ENCODE results near the gene KCNN3. TPM values are rescaled to one million over a fixed set of nuclear protein-coding genes. Genes with fewer than 3 reads are reported as not detected.

The KCNN3 gene
- total and polyA plus RNA-seq, 2 donors (not counting 1 experiment from before 2014, with no cell fraction given) = 0.17 to 0.82 TPM

DNA sequence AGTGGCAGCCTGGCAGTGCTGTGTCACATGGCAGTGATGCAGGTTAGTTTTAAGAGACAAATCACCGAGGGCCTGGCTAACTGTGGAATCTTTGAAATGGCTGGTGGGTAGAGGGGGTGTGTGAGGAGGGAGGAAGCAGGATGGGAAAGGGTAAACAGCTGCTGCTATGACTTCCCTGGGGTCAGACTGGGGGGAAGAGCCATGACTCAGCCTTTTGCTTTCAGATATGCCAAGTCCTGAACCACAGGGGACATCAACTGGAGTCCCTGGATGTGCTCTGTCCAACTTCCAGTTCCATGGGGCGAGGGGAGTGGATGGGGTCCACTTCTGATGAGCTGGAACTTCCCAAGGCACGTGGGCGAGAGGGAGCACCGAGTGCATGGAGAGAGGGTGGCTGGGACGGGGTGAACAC, 141.0 kb downstream of the KCNN3 start:
- no peak overlapping the region for H3K9ac ChIP-seq (ENCODE audit: low read length)
- no peaks in the 10 kb centered on the region for H3K79me2 ChIP-seq (ENCODE audit: control insufficient read depth, insufficient read depth, low read length)
- no peak for TF ChIP-seq EZH2 (IDR thresholded peaks at IDR 0.05; ENCODE audit: borderline replicate concordance, insufficient read depth, low read depth, low read length, poor library complexity, severe bottlenecking)
- TF ChIP-seq, protein P1, sequence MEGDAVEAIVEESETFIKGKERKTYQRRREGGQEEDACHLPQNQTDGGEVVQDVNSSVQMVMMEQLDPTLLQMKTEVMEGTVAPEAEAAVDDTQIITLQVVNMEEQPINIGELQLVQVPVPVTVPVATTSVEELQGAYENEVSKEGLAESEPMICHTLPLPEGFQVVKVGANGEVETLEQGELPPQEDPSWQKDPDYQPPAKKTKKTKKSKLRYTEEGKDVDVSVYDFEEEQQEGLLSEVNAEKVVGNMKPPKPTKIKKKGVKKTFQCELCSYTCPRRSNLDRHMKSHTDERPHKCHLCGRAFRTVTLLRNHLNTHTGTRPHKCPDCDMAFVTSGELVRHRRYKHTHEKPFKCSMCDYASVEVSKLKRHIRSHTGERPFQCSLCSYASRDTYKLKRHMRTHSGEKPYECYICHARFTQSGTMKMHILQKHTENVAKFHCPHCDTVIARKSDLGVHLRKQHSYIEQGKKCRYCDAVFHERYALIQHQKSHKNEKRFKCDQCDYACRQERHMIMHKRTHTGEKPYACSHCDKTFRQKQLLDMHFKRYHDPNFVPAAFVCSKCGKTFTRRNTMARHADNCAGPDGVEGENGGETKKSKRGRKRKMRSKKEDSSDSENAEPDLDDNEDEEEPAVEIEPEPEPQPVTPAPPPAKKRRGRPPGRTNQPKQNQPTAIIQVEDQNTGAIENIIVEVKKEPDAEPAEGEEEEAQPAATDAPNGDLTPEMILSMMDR (IDR thresholded peaks at IDR 0.05) = no peak
- ATAC-seq (ENCODE audit: low read depth) (no peak), DNase-seq (no peak)
- H3K4me3 Mint-ChIP-seq = no peak overlapping the region
- intact Hi-C loops (cut with micrococcal nuclease) = no loop called here
- peaks cover 0 to 15% (median 0%) of the 10 kb centered on the region in 4 experiments for H3K27me3 ChIP-seq (replicated peaks in 1 of 4; ENCODE audit: control extremely low read depth in 1 of 4, control insufficient read depth in 3 of 4, insufficient read depth in 4 of 4, low read length in 3 of 4)
- no peak overlapping the region for H3K27ac Mint-ChIP-seq
- no peak overlapping the region for H3K27ac ChIP-seq (ENCODE audit: low read length in 2 of 2)
- H3K4me1 Mint-ChIP-seq = no peaks in the 10 kb centered on the region
- no peaks in the 10 kb centered on the region for H4K20me1 ChIP-seq (ENCODE audit: control insufficient read depth, insufficient read depth, low read length, poor library complexity, severe bottlenecking)
- WGBS (ENCODE audit: insufficient coverage) = 53% methylated on average over 3 of the region's 6 CpGs
- H2AFZ ChIP-seq (ENCODE audit: insufficient read depth, low read depth, low read length, poor library complexity, severe bottlenecking) = no peak overlapping the region
- no peaks in the 10 kb centered on the region for H3K9me3 Mint-ChIP-seq (ENCODE audit: insufficient read depth)
- POLR2A ChIA-PET = no interaction called here
- H3K4me2 ChIP-seq (replicated peaks; ENCODE audit: low read depth, low read length, poor library complexity, severe bottlenecking) = no peak overlapping the region
- H3K4me3 ChIP-seq (ENCODE audit: control extremely low read depth in 1 of 5, extremely low read depth in 1 of 5, insufficient read depth in 1 of 5, low read depth in 2 of 5, low read length in 4 of 5) = no peak overlapping the region
- CTCF ChIA-PET = interaction anchor here (0.6 kb wide), 1 partner anchor 317 kb away, joined by 3 read pairs; no protein-coding TSS in a partner anchor
- H3K36me3 ChIP-seq (replicated peaks in 1 of 2; ENCODE audit: control extremely low read depth in 1 of 2, control insufficient read depth in 1 of 2, extremely low read depth in 1 of 2, insufficient read depth in 2 of 2, low read length in 1 of 2) = no peaks in the 10 kb centered on the region
- no peaks in the 10 kb centered on the region for H3K4me1 ChIP-seq (ENCODE audit: control insufficient read depth in 2 of 2, insufficient read depth in 2 of 2, low read length in 2 of 2)
- no peaks in the 10 kb centered on the region for H3K9me3 ChIP-seq (ENCODE audit: control extremely low read depth in 1 of 3, control insufficient read depth in 2 of 3, insufficient read depth in 1 of 3, low read length in 2 of 3)
- H3K27me3 Mint-ChIP-seq = peaks cover 22% of the 10 kb centered on the region

DNA sequence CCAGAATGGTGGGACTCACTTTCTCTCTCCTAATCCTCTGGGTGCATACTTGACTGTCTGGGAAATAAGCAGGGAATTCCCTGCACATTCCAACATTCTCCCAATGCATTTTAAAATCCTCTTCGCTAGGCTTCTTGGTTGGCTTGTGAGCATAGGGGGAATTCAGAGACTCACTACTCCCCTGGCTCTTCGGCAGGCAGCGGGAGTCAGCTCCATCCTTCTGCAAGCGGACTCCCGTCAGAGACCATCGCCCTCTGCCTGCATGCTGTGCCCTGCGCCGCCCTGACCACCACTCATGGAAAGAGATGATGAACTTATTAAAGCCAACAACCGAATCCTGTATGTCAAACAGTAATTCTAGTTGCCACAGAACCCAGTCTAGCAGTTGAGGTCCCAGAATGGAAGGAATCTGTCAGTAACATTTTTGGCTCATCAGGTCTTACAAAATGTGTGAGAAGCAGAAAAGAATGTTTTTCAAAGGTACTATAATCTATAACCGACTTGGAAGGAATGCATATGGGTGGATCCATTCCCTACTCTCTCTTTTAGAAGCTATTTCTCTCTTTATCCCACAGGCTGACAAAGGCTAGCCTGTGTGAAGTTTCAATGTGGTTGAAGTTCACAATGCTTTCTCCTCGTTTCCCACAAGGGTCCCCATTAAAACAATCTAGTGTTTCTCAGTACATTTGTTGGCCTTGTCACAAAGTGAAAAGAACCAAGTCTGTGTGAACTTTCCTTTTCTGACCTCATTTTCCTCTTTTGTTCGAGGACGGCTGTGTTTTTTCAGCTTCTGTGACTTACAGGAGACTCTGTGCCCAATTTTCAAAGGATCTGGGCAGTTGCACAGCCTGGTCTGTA, 143.0 kb downstream of the KCNN3 start:
- DNase-seq (no peak), ATAC-seq (ENCODE audit: low read depth) (no peak)
- Histone ChIP-seq H3K4me2 (replicated peaks; ENCODE audit: low read depth, low read length, poor library complexity, severe bottlenecking) (no peak overlapping the region), H3K4me3 (ENCODE audit: control extremely low read depth in 1 of 5, extremely low read depth in 1 of 5, insufficient read depth in 1 of 5, low read depth in 2 of 5, low read length in 4 of 5) (no peak overlapping the region), H3K36me3 (replicated peaks in 1 of 2; ENCODE audit: control extremely low read depth in 1 of 2, control insufficient read depth in 1 of 2, extremely low read depth in 1 of 2, insufficient read depth in 2 of 2, low read length in 1 of 2) (no peaks in the 10 kb centered on the region), H3K27ac (ENCODE audit: low read length in 2 of 2) (no peak overlapping the region), H3K4me1 (ENCODE audit: control insufficient read depth in 2 of 2, insufficient read depth in 2 of 2, low read length in 2 of 2) (no peaks in the 10 kb centered on the region), H3K79me2 (ENCODE audit: control insufficient read depth, insufficient read depth, low read length) (no peaks in the 10 kb centered on the region), H4K20me1 (ENCODE audit: control insufficient read depth, insufficient read depth, low read length, poor library complexity, severe bottlenecking) (no peaks in the 10 kb centered on the region), H3K9ac (ENCODE audit: low read length) (no peak overlapping the region), H3K9me3 (ENCODE audit: control extremely low read depth in 1 of 3, control insufficient read depth in 2 of 3, insufficient read depth in 1 of 3, low read length in 2 of 3) (no peaks in the 10 kb centered on the region), H2AFZ (ENCODE audit: insufficient read depth, low read depth, low read length, poor library complexity, severe bottlenecking) (no peak overlapping the region), H3K27me3 (replicated peaks in 1 of 4; ENCODE audit: control extremely low read depth in 1 of 4, control insufficient read depth in 3 of 4, insufficient read depth in 4 of 4, low read length in 3 of 4) (peaks cover 0 to 15% (median 0%) of the 10 kb centered on the region in 4 experiments)
- TF ChIP-seq, protein P1 (IDR thresholded peaks at IDR 0.05) = no peak
- no peak for TF ChIP-seq EZH2 (IDR thresholded peaks at IDR 0.05; ENCODE audit: borderline replicate concordance, insufficient read depth, low read depth, low read length, poor library complexity, severe bottlenecking)
- CTCF ChIA-PET = no interaction called here
- Mint-ChIP-seq H3K4me3 (no peak overlapping the region), H3K27ac (no peak overlapping the region), H3K4me1 (no peaks in the 10 kb centered on the region), H3K27me3 (peaks cover 19% of the 10 kb centered on the region), H3K9me3 (ENCODE audit: insufficient read depth) (no peaks in the 10 kb centered on the region)
- intact Hi-C loops (cut with micrococcal nuclease) = no loop called here
- POLR2A ChIA-PET = no interaction called here
- WGBS (ENCODE audit: insufficient coverage) = 94% methylated on average over 9 of the region's 13 CpGs

Data from B cell (primary cell).